HepG2 (cell line): ENCODE results near the gene THPO. TPM values are rescaled to one million over a fixed set of nuclear protein-coding genes. Genes with fewer than 3 reads are reported as not detected.
A peak's percentile ranks its signal among the peaks of the same experiment; 100 is the strongest.

Source experiments
- AGO1 ChIP-seq: fragments of 200-400 bp; formaldehyde crosslinking; IDR thresholded peaks from 2 replicates; pipeline ENCODE4 v1.6.1; 2017; ENCODE audit warnings: mild to moderate bottlenecking, low read depth, low read length, moderate library complexity; ENCODE audit not compliant: poor library complexity, severe bottlenecking
- CCDC6 ChIP-seq: sonication (generic); formaldehyde crosslinking; IDR thresholded peaks from 2 replicates; pipeline ENCODE4 v1.8.1; 2022; ENCODE audit warnings: mild to moderate bottlenecking, missing genetic modification reagents, moderate library complexity
- FOXK2 ChIP-seq: fragments of 450-650 bp; IDR thresholded peaks from 2 replicates; pipeline ENCODE4 v1.6.1; 2016
- GTF3A ChIP-seq: sonication (generic); formaldehyde crosslinking; conservative IDR thresholded peaks from 2 replicates; pipeline ENCODE4 v1.4.0; 2020; ENCODE audit warnings: mild to moderate bottlenecking, missing genetic modification reagents
- ISX ChIP-seq: sonication (generic); formaldehyde crosslinking; conservative IDR thresholded peaks from 2 replicates; pipeline ENCODE4 v1.5.0; 2020; ENCODE audit warnings: missing genetic modification reagents
- JUND ChIP-seq: sonication (generic); formaldehyde crosslinking; IDR thresholded peaks from 2 replicates; pipeline ENCODE4 v1.8.0; 2022; ENCODE audit warnings: mild to moderate bottlenecking, missing genetic modification reagents
- KDM5B ChIP-seq: sonication (generic); formaldehyde crosslinking; IDR thresholded peaks from 2 replicates; pipeline ENCODE4 v1.4.0; 2020; ENCODE audit warnings: missing genetic modification reagents, mild to moderate bottlenecking, borderline replicate concordance
- MTA1 ChIP-seq: sonication (generic); formaldehyde crosslinking; IDR thresholded peaks from 2 replicates; pipeline ENCODE4 v1.4.0; 2020; ENCODE audit warnings: missing genetic modification reagents, mild to moderate bottlenecking, borderline replicate concordance
- NFIC ChIP-seq: IDR thresholded peaks from 2 replicates; pipeline ENCODE4 v1.6.1; 2012; ENCODE audit warnings: mild to moderate bottlenecking, low read length, inconsistent platforms
- NR2F2 ChIP-seq: IDR thresholded peaks from 2 replicates; pipeline ENCODE4 v1.6.1; 2012; ENCODE audit warnings: low read depth, inconsistent platforms, borderline replicate concordance
- PHF5A ChIP-seq: IDR thresholded peaks from one replicate; pipeline ENCODE4 v1.6.1; 2018; ENCODE audit warnings: low read depth, missing genetic modification reagents; ENCODE audit not compliant: unreplicated experiment
- POLR2G ChIP-seq: fragments of 200-400 bp; formaldehyde crosslinking; IDR thresholded peaks from 2 replicates; pipeline ENCODE4 v1.6.1; 2018; ENCODE audit warnings: mild to moderate bottlenecking, low read depth, low read length, moderate library complexity
- RELA ChIP-seq: sonication (generic); formaldehyde crosslinking; IDR thresholded peaks from 2 replicates; pipeline ENCODE4 v1.4.0; 2020; ENCODE audit warnings: missing genetic modification reagents
- SP5 ChIP-seq: IDR thresholded peaks from 2 replicates; pipeline ENCODE4 v1.6.1; 2016; ENCODE audit warnings: low read depth, borderline replicate concordance
- ZBTB3 ChIP-seq: sonication (generic); formaldehyde crosslinking; IDR thresholded peaks from 2 replicates; pipeline ENCODE4 v1.4.0; 2020; ENCODE audit warnings: low read depth, mild to moderate bottlenecking, moderate library complexity, missing genetic modification reagents, borderline replicate concordance
- ZNF253 ChIP-seq: sonication (generic); formaldehyde crosslinking; IDR thresholded peaks from 2 replicates; pipeline ENCODE4 v1.8.0; 2022; ENCODE audit warnings: mild to moderate bottlenecking, missing genetic modification reagents, borderline replicate concordance
- ZNF329 ChIP-seq: sonication (generic); formaldehyde crosslinking; IDR thresholded peaks from 2 replicates; pipeline ENCODE4 v1.9.0; 2021; ENCODE audit warnings: low read depth, mild to moderate bottlenecking, missing genetic modification reagents
- ZNF335 ChIP-seq: sonication (generic); formaldehyde crosslinking; IDR thresholded peaks from 2 replicates; pipeline ENCODE4 v1.4.0; 2020; ENCODE audit warnings: missing genetic modification reagents
- ZNF354B ChIP-seq: sonication (generic); formaldehyde crosslinking; IDR thresholded peaks from 2 replicates; pipeline ENCODE4 v1.8.0; 2022; ENCODE audit warnings: mild to moderate bottlenecking, missing genetic modification reagents
- ZNF788 ChIP-seq: sonication (generic); formaldehyde crosslinking; IDR thresholded peaks from 2 replicates; pipeline ENCODE4 v1.5.0; 2020; ENCODE audit warnings: mild to moderate bottlenecking, missing genetic modification reagents, borderline replicate concordance
- ZSCAN25 ChIP-seq: sonication (generic); formaldehyde crosslinking; IDR thresholded peaks from 2 replicates; pipeline ENCODE4 v1.8.0; 2022; ENCODE audit warnings: mild to moderate bottlenecking, missing genetic modification reagents
- polyA plus RNA-seq, 8 experiments: library from polyadenylated mRNA; depleted of rRNA in 3 of 8; stranded (reverse) in 7 of 8; unstranded in 1 of 8; fragments of >200 nt; fragmentation: Illumina TruSeq in 4 of 8; extraction: Trizol in 4 of 8; gene quantifications; 2 replicates each; pipeline versions ENCODE4 v1.2.1 to v1.2.3, GENCODE V29; 2011 to 2016; ENCODE audit warnings: low read depth in 4 of 8, missing spikeins in 1 of 8, mixed read lengths in 1 of 8; ENCODE audit not compliant: insufficient read depth in 1 of 8
- total RNA-seq, 5 experiments: library from RNA; depleted of rRNA; stranded (reverse); fragments of >200 nt; fragmentation: Illumina TruSeq; extraction: Trizol; gene quantifications; 2 replicates each; pipeline ENCODE4 v1.2.3, GENCODE V29; 2016; ENCODE audit warnings: low read depth in 1 of 5
- TF ChIP-seq, protein P1 (sequence below): sonication (generic); formaldehyde crosslinking; IDR thresholded peaks from 2 replicates; pipeline ENCODE4 v1.5.0; 2020; ENCODE audit warnings: missing genetic modification reagents, mild to moderate bottlenecking, borderline replicate concordance
- TF ChIP-seq, protein P2 (sequence below): sonication (generic); formaldehyde crosslinking; IDR thresholded peaks from 2 replicates; pipeline ENCODE4 v1.9.0; 2022; ENCODE audit warnings: low read depth, missing genetic modification reagents
- TF ChIP-seq, protein P3 (sequence below): sonication (generic); formaldehyde crosslinking; IDR thresholded peaks from 2 replicates; pipeline ENCODE4 v1.4.0; 2020; ENCODE audit warnings: missing genetic modification reagents
- TF ChIP-seq, protein P4 (sequence below): sonication (generic); formaldehyde crosslinking; IDR thresholded peaks from 2 replicates; pipeline ENCODE4 v1.8.0; 2023; ENCODE audit warnings: mild to moderate bottlenecking, missing genetic modification reagents

Gene THPO
- total and polyA plus RNA-seq, 2 of the 13 experiments (the other 11 are each of a cell fraction or from before 2014, with no cell fraction given), result 2.8 to 4.8 TPM

DNA sequence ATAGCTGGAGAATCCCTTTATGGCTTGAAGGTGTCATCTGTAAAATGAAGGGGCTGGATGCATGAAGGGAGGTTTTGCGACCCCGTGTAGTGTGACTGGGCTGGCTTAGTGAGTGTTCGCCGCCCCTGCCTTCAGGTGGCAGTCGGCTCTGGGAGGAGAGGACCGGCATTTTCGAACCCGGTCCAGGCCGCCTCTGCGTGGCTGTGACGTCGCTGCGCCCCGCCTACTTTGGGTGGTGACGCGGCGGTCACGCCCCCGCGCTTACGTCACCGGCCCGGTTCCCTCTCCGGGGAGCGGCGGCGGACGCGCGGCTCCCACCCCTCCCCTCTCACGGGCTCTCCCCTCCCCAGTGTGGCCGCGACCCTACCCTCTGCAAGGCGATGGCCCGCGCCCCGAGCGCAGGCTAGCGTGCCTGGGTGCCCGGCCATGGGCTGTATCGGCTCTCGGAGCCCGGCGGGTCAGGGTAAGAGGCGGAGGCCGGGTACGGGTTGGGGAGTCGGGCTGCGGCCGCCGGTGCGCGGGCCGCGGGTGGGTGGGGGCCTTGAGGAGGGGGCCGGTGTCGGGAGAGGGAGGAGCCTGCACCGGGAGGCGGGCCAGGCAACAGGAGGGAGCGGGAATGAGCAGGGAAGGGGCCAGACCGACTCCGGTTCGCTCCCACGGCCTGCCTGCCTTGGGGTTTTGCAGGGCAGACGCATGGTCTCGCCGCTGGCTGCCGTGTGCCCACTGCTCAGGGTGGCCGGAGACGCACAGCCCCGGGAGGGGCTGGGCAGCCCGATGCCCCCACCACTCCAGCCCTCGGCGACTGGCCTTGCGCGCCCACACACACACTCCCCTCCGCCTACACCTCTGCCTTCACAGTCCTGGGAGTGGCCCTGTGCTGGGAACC lies 42.1 kb downstream of the THPO start (continued):
- no peak for TF ChIP-seq NFIC
- TF ChIP-seq ZSCAN25 (CRISPR knock-in tag), result peak; percentile 86
- TF ChIP-seq AGO1, result peak; percentile 95
- TF ChIP-seq SP5, result peak; percentile 55; the same call in 1 of the 2 replicates
- peak; percentile 83 for TF ChIP-seq ZNF788 (CRISPR knock-in tag)
- TF ChIP-seq ZNF354B (CRISPR knock-in tag), result 0 out of 2 replicates have a peak, but pooled peaks have one; percentile 56
- TF ChIP-seq ZNF253, result 0 out of 2 replicates have a peak, but pooled peaks have one; percentile 16
- TF ChIP-seq, protein P1, sequence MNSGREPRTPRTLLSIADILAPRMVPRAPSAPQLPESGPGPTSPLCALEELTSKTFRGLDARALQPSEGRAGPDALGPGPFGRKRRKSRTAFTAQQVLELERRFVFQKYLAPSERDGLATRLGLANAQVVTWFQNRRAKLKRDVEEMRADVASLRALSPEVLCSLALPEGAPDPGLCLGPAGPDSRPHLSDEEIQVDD (CRISPR knock-in tag), result peak; percentile 52; the same call in 1 of the 2 replicates
- no peak for TF ChIP-seq FOXK2
- TF ChIP-seq MTA1 (CRISPR knock-in tag), result peak; percentile 37; the same call in 1 of the 2 replicates
- TF ChIP-seq NR2F2, result no peak
- peak; percentile 76 for TF ChIP-seq PHF5A (CRISPR knock-in tag)
- TF ChIP-seq ZNF329, result 0 out of 2 replicates have a peak, but pooled peaks have one; percentile 4
- peak; percentile 34; the same call in 1 of the 2 replicates for TF ChIP-seq ZNF335 (CRISPR knock-in tag)
- peak; percentile 40 for TF ChIP-seq KDM5B (CRISPR knock-in tag)
- TF ChIP-seq, protein P2, sequence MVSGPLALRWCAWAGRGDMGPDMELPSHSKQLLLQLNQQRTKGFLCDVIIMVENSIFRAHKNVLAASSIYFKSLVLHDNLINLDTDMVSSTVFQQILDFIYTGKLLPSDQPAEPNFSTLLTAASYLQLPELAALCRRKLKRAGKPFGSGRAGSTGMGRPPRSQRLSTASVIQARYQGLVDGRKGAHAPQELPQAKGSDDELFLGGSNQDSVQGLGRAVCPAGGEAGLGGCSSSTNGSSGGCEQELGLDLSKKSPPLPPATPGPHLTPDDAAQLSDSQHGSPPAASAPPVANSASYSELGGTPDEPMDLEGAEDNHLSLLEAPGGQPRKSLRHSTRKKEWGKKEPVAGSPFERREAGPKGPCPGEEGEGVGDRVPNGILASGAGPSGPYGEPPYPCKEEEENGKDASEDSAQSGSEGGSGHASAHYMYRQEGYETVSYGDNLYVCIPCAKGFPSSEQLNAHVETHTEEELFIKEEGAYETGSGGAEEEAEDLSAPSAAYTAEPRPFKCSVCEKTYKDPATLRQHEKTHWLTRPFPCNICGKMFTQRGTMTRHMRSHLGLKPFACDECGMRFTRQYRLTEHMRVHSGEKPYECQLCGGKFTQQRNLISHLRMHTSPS, result no peak
- TF ChIP-seq JUND (CRISPR knock-in tag), result peak; percentile 59; the same call in 1 of the 2 replicates
- TF ChIP-seq CCDC6, result peak; percentile 53; the same call in 1 of the 2 replicates
- TF ChIP-seq, protein P3, sequence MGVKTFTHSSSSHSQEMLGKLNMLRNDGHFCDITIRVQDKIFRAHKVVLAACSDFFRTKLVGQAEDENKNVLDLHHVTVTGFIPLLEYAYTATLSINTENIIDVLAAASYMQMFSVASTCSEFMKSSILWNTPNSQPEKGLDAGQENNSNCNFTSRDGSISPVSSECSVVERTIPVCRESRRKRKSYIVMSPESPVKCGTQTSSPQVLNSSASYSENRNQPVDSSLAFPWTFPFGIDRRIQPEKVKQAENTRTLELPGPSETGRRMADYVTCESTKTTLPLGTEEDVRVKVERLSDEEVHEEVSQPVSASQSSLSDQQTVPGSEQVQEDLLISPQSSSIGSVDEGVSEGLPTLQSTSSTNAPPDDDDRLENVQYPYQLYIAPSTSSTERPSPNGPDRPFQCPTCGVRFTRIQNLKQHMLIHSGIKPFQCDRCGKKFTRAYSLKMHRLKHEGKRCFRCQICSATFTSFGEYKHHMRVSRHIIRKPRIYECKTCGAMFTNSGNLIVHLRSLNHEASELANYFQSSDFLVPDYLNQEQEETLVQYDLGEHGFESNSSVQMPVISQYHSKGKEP (CRISPR knock-in tag), result no peak
- TF ChIP-seq, protein P4, sequence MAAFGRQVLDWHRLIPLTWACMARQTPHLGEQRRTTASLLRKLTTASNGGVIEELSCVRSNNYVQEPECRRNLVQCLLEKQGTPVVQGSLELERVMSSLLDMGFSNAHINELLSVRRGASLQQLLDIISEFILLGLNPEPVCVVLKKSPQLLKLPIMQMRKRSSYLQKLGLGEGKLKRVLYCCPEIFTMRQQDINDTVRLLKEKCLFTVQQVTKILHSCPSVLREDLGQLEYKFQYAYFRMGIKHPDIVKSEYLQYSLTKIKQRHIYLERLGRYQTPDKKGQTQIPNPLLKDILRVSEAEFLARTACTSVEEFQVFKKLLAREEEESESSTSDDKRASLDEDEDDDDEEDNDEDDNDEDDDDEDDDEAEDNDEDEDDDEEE (CRISPR knock-in tag), result 0 out of 2 replicates have a peak, but pooled peaks have one; percentile 60
- TF ChIP-seq ISX (CRISPR knock-in tag), result no peak
- TF ChIP-seq GTF3A (CRISPR knock-in tag), result no peak
- TF ChIP-seq POLR2G, result peak; percentile 86
- 0 out of 2 replicates have a peak, but pooled peaks have one; percentile 50 for TF ChIP-seq ZBTB3 (CRISPR knock-in tag)
- TF ChIP-seq RELA, result peak; percentile 75; the same call in 1 of the 2 replicates
